ENCODE results near the gene ZBED4.

The ZBED4 gene

DNA sequence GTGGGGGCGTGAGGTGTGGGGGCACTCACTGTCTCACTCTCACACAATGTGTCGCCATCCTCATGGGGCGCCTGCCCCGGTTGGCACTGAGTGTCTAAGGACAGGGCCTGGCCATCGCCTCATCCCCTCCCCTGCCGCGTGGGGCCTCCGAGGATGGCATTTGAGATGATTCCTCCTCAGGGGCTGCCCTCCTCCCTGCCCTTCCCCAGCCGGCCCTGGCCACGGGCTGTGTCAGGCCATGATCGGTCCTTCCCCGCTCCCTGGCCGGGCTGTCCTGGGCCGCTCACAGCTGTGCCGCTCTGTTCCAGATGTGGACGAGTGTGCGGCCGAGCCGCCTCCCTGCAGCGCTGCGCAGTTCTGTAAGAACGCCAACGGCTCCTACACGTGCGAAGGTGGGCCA is 69.3 kb downstream of the ZBED4 start:
- no peak for DNase-seq

DNA sequence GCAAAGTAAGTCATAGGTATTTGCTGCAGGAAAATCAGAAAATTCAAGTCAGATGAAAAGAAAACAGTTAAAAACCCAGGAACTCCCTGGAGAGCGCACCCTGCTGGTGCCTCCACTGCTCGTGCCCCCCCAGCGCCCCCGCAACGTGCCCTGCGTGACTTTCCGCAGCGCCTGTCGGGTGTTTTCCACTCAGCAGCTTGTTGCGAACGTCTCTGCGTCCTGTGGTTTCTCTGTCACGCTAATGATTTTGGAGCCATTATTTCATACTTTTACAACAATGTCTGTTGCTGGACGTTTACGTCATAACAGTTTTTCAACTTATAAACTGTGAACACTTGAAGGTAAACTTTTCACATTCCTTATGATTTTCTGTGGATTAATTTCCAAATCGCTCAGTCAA is 69.8 kb downstream of the ZBED4 start:
- DNase-seq = no peak

DNA sequence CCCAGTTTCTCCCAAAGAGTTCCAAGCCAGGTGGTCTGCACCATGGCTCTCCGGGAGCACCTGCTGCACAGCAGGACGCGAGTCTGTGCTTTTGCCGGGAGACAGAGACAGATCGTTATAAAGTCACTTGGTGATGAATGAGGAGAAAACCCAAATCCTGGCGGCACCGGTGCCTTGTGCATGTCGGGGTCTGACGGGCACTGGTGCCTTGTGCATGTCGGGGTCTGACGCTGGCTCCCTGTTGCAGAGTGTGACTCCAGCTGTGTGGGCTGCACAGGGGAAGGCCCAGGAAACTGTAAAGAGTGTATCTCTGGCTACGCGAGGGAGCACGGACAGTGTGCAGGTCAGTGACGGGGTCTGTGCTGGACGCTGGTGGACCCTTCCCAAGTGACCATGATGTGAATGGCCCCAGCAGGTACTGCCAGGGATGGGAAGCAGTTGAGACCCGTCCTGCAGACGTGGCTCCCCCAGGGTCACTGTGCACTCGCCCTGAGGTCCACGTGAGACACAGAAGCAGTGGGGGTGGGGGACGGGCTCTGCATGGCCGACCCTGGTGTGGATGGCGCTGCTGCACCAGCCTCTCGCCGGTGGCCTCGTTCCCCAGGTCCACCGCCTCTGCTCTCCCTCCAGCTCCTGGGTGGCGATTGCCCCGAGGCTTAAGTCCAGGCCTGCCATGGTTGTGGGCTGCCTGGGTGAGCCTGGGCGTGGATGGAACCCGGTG is 70.6 kb downstream of the ZBED4 start:
- DNase-seq = no peak

DNA sequence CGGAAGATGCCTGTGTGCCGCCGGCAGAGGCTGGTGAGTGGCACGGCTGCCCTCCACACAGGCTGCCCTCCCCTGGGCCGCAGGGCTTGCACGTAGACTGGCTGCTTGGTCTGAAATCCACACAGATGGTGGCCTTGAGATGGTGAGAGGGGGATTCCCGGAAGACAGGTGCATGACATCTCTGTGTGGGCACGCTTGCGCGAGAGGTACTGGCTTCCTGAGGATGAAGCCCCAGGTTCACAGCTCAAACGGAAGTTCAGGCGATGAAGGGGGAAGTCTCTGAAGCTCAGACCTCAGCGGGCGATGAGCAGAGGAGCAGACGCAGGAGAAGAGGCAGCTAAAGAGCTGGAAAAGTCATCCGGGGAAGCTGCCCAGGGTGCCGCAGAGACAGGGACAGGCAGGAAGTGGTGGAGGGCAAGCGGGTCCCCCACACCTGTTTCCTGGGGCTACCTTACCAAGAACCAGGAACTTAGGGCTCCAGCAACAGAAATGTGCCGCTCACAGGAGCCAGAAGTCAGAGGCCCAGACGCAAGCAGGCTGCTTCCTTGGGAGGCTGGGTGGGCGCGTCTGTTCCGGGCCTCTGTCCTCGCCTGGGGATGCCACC is 72.0 kb downstream of the ZBED4 start:
- peak; percentile 63 for DNase-seq

DNA sequence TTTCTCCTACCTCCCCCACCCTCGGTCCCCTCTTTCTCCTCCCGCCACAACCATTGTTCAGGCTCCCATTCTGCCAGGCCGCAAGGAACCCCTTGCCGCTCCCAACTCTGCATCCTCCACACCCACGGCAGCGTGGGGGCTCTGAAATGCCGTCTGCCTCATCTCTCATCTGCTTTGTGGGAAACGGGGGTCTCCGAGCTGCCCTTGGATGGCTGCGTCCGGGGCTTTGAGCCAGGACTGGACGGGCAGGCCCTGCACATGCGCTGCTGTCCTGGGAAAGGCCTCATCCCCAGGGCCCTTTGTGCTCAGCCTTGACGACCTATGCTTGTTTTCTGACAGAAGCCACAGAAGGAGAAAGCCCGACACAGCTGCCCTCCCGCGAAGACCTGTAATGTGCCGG is 73.3 kb downstream of the ZBED4 start:
- no peak for DNase-seq

DNA sequence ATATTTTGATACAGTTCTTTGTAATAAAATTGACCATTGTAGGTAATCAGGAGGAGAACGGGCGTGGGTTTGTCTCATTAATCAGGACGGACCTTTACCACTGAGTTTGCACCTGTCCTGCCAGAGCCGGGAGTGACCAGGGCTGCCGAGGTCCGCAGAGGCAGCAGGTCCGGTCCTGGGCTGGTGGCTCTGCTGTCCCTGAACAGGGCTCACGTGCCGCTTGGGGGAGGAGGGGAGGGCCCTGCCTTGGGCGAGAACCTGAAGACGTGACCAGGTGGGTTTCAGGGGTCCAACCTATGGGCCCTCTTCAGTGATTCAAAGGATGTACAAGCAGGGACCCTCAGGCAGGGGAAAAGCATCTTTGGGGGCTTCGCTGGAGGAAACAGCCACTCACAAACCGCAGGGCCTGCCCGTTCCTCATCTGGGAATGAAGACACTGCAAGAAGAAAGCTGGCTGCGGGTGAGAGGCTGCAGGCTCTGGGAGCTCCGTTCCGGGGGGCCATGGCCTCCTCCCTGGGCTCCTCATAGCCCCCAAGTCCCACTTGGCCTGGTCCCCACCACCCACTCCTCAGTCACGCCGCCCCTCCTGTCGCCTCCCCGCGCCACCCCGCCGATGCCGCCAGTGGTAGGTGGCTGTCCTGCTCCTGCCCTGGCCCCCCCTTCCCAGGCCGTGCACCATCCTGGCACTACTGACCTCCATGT is 74.0 kb downstream of the ZBED4 start:
- no peak for DNase-seq

DNA sequence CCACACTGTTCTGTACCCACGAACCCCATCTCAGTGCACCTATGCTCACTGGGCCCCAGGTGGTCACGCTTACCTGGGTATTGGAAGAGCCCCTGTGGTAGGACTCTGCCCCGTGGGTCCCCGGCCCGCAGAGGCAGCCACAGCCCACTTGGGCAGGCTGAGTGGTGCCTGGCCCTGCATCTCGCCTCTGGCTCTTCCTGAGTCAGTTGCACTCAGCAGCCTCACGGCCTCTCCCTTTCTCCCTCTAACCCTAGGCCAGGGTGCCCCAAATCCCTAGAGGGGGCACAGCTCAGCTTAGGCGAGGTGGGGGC is 74.5 kb downstream of the ZBED4 start:
- DNase-seq = no peak

DNA sequence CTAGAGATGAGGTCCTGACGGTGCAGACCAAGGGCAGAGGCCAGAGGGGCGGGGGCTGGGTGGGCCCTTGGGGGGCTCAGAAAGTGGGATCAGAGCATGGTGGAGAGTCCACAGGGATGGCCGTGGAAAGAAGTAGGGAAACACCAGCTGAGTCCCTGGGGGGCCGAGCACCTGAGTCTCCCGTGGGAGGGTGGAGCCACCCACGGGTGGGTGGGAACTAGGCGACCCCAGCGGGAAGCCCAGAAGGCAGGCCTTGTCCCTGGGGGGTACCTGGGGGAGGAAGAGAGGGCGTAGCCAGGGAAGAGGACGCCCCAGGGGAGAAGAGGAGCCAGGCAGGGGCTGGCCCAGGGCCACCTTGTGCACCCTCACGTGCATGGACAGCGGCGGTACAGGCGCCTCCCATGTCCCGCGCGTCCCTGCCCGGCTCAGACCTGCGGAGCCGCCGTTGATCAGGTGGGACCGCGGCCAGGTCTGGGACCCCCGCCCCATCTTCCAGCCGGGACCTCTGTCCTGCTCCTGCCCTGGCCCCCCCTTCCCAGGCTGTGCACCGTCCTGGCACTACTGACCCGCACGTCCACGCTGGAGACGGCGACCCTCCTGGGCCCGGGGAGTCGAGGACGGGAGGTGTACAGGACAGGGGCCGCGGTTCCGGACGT is 75.0 kb downstream of the ZBED4 start:
- no peak for DNase-seq

DNA sequence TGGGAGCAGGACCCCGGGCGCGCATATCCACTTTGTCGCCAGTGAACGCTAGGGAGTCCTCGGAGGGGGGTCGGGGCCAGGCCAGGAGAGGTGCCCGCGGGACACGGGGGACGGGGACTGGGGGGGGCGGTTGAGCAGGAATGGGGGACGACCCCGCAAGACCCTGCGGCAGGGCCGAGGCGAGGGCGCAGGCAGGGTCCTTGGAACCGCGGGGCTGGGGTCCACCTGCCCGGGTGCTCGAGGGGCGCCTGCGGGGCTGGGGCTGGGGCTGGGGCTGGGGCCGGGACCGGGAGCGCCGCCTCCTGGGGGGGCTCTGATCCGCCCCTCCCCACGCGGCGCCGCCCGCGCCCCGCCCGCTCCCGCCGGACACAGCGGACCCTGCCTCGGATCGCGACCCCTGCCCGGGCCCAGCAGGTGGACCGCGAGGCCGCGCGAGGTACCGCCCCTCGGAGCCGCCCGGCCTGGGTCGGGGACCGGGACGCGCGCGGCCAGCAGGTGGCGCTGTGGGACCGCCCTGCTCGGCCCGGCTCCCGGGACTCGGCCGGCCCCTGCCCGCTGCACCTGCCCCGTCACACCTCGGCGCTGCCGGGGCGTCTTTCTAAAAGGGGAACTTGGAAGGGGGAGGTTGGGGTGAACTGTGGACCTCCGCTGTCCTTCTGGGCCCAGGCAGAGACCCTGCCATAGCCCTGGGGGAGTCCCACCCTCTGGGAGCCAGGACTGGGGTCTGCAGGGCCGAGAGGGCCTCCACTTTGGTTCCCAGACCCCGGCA is 75.8 kb downstream of the ZBED4 start:
- DNase-seq = peak; percentile 91

DNA sequence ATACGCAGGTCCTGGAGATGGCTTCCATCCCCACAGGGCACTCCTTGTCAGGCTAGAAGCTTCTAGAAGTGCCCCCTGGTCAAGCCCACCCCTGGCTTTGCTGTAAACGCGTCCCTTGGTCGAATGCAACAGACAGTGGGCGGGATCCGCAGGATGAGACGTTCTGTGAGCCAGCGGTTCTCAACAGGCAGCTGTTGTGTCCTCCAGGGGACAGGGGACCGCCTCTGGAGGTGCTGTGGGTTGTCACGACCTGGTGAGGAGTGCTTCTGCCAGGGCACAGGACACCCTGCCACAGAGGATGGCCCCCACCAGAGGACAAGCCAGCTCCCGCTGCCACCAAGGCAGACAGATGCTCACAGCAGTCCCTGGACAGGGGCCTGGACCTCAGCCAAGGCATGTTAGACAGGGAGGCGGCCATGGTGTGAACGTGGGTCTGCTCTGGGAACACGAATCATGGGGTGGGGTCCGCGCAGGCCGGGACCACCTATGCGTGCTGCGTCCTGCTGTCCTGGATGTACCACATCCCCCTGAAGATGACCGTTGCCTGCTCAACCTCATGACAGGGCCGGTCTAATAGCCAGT is 76.4 kb downstream of the ZBED4 start:
- DNase-seq = no peak

DNA sequence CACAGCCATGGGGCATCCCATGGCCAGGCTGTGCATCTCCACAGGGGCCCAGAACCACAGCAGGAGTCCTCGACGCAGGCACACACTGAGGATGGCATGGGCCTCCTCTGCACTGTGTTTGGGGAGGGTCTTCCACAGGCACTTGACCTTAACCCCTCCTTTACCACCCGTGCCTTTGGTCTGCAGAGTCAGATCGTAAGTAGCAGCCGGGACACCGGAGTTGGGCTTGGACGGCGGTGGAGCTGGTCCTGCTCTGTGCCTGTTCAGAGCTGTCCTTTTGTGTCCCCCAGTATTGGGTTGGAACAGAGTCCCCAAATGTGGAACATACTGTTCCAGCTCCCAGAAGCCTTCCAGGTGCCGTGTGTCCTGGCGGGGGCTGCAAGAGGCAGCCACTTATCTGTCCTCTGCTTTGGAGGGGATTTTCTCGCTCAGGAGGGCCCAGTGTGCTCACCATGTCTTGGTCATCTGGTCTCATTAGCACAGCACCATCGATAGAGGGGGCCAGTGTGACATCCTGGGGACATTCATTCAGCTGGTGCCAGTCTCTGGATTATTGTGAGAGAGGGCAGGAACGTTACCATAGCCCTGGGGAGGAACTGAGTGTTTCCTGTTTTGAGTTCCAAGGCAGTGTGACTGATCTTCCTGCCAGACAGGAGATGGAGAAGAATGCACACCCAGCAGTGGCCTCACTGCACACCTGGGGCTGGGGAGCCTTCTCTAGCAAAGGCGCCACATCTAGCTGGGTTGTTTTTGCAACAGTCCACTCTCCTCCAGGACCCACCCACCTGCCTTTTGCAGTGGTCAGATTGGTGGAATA is 77.2 kb downstream of the ZBED4 start:
- no peak for DNase-seq

DNA sequence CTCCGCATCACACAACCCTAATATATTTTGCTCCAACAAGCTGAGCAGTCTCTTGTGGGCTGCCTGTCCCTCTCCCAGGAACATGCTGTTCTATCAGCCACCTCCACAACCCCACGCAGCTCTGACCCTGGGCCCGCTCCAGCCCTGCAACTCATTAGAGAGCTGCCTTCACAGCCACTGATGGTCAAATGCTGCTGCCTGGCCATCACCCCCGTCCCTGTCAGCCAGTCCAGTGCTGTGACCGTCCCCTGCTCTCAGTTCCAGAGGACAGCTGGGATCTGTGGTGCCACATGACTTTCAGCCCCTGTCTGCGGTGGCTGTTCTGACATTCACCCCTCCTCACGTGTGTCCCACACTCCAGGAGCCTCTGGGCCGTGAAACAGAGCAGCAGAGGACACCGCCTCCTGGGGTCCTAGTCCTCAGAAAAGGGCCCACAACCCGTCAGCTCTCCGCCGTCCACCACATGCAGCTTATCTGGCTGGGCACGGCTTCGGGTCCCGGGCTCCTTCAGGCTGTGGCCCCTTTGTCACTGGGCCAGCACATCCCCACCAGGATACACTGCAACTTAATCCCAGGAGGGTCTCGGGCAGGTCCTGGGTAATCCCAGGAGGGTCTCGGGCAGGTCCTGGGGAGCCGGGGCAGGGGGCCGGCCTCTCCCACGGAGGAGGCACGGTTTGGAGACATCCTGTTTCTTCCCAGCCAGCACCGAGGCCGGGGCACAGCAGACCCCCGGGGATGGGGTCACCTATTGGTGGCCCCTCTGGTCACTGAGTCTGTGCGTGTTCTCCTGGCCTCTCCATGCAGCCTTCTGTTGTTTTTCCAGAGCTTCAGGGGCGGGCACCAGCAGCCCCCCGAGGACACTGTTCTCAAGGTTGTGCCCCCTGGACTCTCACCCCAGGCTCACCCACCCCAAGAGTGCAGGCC is 79.9 kb downstream of the ZBED4 start:
- DNase-seq = no peak

DNA sequence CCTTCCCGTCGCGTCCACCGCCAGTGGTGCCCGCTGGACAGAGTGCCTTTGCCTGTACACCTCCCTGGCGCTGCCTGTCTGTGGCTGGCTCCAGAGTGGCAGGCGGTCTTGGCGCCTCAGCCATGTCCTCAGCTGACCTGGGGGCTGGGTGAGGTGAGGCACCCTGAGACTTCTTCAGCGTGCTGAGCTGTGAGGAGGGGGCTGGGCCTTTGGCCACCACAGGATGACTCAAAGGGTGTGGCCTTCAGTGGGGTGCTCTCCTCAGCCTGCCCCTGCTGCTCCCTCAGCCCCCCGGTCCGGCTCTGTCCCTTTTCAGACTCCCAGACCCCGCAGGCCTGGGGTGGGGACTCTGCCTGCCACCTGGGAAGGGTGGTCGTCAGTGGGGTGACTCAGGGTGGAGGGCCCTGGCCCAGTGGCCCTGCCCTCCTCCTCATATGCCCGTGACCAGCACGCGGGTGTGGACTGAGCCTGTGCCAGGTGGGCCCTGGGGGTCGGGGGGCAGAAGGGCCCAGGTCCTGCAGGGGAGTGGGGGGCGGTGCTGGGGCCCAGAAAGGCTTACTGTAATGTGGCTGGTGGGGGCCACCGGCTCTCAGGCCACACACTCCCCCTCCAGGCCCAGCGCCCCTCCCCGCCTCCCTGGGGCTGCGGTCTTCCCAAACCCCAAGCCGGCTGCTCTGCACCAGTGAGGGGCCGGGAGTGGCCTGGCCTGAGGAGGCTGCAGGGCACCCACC is 80.7 kb downstream of the ZBED4 start:
- peak; percentile 49 for DNase-seq

DNA sequence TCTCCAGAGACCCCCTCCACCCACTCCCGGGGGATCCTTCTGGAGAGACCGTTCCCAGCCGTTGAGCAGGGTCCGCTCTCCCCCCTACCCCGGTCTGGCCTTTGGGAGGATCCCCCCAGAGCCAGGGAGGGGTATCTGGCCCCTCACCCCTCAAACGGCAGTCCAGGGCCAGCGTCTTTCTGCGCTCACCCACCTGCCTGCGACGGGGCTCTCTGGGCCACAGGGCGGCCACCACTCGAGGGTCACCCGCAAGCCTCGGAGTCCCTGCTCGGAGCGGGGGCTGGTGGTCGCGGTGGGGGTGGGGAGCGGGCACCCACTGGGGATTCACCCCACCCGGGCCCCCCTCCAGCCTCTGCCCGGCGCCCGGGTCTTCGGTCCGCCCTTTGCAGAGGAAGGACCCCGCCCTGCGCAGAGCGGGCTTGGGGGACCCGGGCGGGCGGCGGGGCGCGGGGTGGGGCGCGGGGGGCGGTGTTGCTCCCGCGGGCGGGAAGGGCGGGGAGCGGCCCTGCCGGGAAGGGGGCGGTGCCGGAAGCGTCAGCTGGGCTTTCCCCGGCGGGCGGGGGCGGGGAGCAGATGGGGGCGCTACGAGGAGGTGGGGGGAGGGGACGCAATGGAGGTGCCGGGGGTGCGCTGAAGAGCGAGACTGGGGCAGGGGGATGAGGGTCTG is 81.4 kb downstream of the ZBED4 start:
- DNase-seq = peak; percentile 81

DNA sequence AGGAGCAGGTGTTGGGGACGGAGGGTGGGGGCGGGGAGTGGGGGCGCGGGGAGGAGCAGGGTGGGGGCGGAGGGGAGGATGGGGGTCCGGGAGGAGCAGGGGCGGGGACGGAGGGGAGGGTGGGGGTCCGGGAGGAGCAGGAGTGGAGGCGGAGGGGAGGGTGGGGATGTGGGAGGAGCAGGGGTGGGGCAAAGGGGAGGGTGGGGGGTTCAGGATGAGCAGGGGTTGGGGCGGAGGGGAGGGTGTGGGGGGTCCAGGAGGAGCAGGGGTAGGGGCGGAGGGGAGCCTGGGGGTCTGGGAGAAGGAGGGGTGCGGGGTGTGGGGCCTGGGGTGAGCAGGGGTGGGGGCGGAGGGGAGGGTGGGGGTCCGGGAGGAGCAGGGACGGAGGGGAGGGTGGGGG is 81.9 kb downstream of the ZBED4 start:
- DNase-seq = no peak

DNA sequence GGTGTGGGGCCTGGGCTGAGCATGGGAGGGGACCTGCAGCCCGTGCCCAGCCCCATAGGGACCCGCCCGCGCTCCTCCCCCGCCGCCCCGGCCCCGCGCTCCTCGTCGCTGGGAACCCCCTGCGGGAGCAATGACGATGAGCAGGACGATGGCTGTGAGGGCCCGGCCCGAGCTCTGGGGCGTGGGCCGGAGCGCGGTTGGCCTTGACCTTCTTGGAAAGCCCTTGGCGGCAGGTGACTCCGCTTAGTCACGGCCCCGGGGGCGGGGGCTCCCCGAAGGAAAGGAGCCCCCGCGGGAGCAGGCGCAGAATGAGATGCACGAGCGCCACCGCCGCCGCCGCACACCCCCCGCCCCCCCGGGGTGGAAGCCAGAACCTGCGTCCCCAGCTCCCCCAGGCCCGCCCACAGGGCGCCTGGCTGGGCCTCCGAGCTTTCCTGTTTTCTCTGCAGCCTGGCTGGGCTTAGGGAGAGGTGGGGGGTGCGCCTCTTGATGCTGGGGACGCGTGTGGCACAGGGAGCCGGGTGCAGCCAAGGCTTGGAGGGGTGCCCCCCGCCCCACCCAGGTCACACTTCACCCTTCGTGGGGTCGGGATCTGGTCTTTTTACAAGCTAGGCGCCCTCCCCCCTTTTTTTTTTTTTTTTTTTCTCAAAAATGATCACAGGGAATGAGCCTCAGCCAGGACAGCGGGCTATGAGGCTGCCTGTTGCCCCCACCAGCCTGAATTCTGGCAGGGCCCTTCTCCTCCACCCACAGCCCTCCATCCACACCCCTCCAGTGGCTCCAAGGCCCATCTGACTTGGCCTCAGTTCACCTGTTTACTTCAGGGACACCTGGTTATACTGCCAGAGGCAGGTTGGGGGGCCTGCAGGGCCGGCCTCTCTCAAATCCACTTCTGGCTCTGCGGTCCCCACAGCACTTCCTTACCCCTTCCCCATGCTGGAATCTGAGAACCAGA is 82.7 kb downstream of the ZBED4 start:
- peak; percentile 95 for DNase-seq

DNA sequence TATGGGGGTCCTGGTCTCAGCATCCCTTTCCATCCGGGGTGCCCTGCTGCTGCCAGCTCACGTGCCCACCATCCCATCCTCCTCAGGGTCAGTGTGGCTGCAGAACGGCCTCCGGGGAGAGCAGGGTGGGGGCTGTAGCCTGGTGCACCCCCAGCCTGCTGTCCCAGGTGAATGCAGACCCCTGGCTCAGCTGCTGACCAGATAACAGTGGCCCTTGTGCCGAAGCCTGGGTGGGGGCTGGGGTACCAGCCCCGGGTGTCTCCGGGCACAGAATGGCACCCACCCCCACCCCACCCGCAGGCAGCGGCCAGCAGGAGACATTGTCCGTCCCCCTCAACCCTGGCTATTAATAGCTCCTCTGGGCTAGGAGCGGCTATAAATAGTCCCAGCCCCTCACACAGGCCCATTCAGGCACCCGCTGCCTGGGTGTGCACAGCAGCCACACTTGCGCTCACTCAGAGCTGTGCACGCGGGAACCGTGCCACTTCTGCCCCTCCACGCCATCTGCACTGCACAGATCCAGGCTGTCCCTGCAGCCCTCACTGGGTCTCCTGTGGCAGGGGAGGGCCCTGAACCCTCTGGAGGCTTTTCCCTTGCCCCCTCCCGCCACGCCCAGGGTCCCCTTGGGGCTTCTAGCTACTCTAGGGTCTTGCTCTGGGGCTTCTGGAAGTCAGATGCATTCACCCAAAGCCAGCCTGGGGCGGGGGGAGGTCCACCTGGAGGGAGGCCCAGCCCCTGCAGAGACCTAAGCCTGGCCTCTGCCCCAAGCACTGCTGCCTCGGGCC is 83.5 kb downstream of the ZBED4 start:
- DNase-seq = no peak

Data from activated CD4-positive, CD25-positive, alpha-beta regulatory T cell treated with anti-CD3 and anti-CD28 coated beads, Interleukin-2, amount 50 U/mL, for 72 hours (primary cell).